ENCODE results near the gene OR7A10. TPM values are rescaled to one million over a fixed set of nuclear protein-coding genes. Genes with fewer than 3 reads are reported as not detected.
A peak's percentile ranks its signal among the peaks of the same experiment; 100 is the strongest.

The OR7A10 gene
- polyA plus RNA-seq (2012; ENCODE audit: insufficient read depth, insufficient read length) = not detected

DNA sequence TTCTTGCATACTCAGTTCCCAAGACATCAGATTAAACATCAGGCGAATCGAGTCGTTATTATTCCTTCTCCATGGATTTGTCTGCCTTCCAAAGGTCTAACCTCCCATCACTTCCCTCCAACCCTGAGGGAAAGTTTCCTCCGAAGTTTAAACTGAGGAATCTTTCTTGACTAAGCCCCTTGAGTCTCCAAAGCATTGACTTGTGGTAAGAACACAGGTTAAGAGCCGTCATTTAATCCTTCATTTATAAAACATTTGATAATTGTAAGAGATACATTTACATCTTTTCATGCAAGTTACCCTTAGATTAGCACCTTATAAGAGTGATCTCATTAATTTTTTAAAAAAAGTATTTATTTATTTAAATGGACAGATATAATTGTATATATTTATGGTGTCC lies at the start of gene OR7A10:
Gene OR7A10 (minus strand): TSS at position 101 of the 400 bp plus-strand sequence. CDS start 7,045 bp downstream, outside the sequence.
- H3K4me3 ChIP-seq (ENCODE audit: low read length) = no peak within 1 kb of the TSS
- no peak for DNase-seq (ENCODE audit: low read depth, low spot score)

DNA sequence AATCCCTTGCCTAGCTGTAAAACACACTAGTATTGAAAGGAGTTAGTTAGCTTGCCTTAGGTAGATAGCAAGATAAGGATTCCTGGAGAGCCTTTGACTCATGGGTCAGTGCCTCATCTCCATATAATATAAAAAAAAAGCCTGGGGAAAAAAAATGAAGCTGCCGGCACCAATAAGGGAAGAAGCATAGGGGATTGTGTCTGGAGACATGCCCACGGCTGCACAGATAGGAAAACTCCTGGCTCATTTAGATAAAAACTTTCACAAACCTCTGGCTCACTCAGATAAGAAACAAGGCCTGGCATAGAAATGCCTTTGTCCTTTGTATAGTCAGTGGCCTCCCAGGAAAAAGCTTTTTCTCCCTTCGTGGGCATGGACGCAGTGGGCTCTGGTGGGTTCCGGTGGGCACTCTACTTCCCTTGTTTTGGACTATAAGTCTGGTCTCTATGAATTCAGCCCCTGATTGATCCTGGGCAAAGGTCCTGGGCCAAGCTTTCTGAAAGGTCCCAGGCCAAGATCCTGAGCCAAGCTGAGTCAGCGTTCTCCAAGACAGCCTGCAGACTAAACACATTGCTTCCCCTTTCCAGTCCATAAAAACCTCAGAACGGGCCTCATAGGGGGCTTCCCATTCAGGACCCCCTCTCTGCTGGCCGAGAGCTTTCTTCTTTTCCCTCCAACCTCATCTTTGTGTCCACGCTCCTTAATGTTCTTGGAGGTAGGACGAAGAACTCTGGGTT lies 42.1 kb upstream of the OR7A10 start:
- no peak for DNase-seq (ENCODE audit: low read depth, low spot score)
- no peak overlapping the region for H3K4me3 ChIP-seq (ENCODE audit: low read length)

DNA sequence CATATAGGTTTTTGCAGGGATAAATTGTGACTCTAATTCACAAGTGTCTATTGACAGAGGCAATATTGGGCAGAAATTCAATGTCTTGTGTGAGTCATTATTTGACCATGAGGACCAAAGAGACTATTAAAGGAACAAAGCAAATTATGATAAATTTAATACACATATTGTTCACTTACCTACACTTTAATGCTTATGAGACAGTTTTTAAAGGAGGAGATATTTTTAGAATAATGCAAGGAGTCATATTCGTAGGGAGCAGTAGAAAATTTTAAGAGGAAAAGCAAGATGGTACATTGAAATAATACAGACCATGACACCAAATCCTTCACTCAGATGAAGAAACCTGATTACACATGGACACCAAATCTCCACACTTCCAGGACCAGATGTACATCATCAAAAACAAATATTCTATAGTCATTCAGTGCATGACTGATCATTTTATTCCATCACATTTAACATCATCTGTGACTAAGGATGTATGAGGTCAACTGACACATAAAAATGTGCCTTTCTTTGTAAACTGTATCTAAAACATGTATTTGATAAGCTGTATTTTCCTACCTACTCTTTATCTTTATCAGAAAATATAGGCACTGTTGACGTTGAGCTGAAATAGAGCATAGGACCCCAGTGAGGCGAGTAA lies 41.4 kb upstream of the OR7A10 start:
- no peak for DNase-seq (ENCODE audit: low read depth, low spot score)
- no peak overlapping the region for H3K4me3 ChIP-seq (ENCODE audit: low read length)

DNA sequence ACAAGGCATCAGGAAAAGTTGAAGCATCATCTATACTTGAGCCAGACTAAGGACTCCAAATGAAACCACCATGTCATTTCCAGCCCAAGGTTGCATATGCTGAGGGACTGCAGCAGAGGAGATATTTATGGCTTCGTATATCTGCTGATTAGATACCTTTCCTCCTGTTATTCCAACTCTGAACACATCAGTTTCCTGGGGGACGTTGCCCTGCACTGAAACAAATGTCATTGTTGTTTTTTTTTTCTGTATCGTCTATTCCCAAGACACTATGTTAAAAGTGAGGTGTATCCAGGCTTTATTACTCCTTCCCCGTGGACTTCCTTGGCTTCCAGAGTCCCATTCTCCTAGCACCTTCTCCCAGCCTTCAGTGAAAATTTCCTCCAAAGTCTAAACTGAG lies 37.3 kb upstream of the OR7A10 start, which contains the start of gene OR7A17:
Gene OR7A17 (minus strand): TSS at position 101 of the 400 bp plus-strand sequence. CDS start 4,777 bp downstream, outside the sequence.
- H3K4me3 ChIP-seq (ENCODE audit: low read length) = no peak within 1 kb of the TSS

DNA sequence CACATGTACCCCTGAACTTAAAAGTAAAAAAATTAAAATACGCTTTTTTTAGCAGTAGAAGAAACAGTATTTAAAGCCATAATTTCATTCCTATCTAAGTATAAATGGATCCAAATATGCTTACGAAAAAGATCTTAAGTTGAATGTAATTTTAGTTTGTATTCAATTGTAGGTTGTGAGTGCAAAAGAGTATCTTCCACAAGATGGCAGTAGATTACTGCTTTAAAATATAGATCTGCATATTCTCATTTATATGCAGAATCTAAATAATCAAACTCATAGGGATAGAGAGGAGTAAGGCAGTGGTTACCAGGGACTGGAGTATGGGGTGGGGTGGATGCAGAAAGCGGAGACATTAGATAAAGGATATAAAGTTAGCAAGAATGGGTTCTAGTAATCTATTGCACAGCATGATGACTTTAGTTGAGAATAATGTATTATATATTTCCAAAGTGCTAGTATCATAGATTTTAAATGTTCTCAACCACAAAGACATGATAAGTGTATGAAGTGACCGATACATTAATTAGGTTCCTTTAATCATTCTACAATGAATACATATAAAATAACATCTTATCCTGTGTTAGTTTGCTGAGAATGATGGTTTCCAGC lies 23.0 kb upstream of the OR7A10 start:
- DNase-seq (ENCODE audit: low read depth, low spot score) = peak; percentile 20
- no peak overlapping the region for H3K4me3 ChIP-seq (ENCODE audit: low read length)

More for the DNA sequence above, 37.3 kb upstream of the OR7A10 start, which contains the start of gene OR7A17:
- no peak for DNase-seq (ENCODE audit: low read depth, low spot score)

DNA sequence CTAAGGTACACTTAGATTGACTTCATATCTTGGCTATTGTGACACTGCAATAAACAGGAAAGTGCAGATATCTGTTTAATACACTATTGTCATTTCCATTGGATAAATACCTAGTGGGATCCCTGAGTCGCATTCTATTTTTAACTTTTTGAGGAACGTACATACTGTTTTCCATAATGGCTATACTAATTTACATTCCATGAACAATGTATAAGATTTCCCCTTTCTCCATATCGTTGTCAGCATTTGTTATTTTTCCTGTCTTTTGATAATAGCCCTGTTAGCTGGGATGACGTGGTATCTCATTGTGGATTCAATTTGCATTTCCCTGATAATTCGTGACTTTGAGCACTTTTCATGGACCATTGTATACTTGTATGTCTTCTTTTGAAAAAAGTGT lies 19.8 kb upstream of the OR7A10 start:
- H3K4me3 ChIP-seq (ENCODE audit: low read length) = no peak overlapping the region
- DNase-seq (ENCODE audit: low read depth, low spot score) = no peak

DNA sequence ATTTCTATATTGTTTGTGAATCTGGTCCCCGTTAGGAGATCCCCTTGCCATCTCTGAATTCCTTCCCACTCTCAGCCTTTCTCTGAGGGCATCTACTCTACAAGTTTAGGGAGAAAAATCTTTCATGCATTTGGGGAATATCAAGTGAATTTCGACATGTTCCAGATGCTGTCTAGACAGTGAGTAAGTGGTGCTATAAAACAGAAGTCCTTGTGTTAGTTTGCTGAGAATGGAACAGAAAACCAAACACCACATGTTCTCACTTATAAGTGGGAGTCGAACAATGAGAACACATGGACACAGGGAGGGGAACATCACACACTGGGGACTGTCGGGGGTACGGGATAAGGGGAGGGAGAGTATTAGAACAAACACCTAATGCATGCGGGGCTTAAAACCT lies 5.1 kb downstream of the OR7A10 start:
- H3K4me3 ChIP-seq (ENCODE audit: low read length) = no peak overlapping the region
- no peak for DNase-seq (ENCODE audit: low read depth, low spot score)

DNA sequence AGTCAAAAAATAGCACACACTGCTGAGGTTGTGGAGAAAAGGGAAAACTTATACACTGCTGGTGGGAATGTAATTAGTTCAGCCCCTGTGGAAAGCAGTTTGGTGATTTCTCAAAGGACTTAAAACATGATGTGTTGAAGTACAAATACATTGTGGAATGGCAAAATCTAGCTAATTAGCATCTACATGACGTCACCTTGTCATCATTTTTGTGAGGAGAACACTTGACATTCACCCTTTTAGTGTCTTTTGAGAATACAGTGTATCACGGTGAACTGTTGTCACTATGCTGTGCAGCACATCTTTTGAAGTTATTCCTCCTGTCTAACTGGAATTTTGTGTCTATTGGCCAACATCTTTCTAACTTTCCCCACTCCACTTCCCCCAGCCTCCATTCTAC lies 5.6 kb downstream of the OR7A10 start:
- no peak overlapping the region for H3K4me3 ChIP-seq (ENCODE audit: low read length)
- DNase-seq (ENCODE audit: low read depth, low spot score) = no peak

DNA sequence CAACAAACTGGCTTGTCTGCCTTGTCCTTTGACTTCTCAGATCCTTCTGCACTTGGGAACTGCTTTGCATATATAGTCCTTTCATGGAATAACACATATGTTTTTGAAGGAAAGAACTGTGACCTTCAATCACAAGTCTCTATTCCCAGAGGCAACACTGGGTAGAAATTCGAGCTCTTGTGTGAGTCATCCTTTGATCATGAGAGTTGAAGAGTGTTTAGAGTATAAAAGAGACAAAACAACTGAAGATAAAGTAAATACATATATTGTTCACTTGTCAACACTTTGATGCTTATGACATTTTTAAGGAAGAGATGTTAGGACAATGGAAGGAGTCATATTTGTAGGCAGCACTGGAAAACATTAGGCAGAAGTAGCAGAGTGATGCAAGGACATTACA lies 8.5 kb downstream of the OR7A10 start:
- H3K4me3 ChIP-seq (ENCODE audit: low read length) = no peak overlapping the region
- no peak for DNase-seq (ENCODE audit: low read depth, low spot score)

DNA sequence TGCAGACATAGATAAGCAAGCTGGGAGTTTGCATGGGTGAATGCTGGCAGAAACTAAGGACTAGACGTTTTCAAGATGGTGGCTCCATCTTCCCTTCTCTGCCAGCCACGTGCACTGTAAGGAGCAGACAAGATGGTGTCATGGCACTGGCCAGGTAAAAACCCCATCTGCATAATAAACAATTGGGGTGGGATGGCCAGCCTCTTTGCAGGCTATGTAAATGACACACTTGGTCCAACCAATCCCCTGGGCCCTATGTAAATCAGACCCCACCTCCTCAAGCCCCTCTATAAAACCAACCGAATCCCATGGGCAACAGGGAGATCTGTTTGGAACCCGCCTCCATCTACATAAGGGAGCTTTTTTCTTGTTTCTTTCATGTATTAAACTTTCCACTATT lies 11.3 kb downstream of the OR7A10 start:
- H3K4me3 ChIP-seq (ENCODE audit: low read length) = no peak overlapping the region
- DNase-seq (ENCODE audit: low read depth, low spot score) = no peak

DNA sequence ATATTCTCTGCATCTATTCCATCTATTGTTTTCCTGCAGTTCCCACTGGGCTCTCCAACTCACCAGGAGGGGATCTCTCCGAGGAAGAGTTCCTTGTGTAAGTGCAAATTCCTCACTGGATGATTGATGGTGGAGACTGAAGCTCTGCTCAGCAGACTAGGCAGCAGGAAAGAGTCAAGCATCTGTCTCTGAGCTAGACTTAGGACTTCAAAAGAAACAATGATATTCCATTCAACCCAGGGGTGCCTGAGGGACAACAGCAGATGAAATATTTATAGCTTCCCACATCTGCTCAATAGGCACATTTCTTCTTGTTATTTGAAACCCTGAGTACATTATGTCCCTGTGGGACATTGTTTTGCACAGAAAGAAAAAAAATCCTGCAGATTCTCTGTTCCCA lies 13.7 kb downstream of the OR7A10 start, which contains the start of the genes OR7A5 and OR7C1:
Gene OR7A5 (minus strand): TSS at position 175 of the 400 bp plus-strand sequence. CDS start 6,944 bp downstream, outside the sequence.
Gene OR7C1 (minus strand): TSS at position 175 of the 400 bp plus-strand sequence. CDS start 35,049 bp downstream, outside the sequence.
- DNase-seq (ENCODE audit: low read depth, low spot score) = no peak
- no peak within 1 kb of the TSS for H3K4me3 ChIP-seq (ENCODE audit: low read length)

DNA sequence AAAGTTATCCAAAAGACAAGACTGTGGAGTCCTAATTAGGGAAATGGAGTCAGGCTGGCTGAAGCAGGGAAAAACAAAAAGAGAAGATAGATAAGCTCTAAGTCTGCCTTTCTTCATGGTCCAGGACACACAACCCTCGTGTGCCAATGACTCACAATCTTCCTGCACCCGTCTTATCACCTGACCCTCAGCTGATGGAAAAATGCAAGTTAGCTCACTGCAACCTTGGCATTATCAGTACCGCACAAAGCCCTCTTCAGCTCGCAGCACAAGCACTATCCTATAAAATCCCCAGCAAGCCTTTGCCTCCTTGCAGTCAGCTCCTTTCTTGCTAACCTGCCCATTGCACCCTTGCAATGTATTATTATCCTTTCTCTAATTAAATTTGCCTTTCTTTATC lies 18.0 kb downstream of the OR7A10 start:
- no peak overlapping the region for H3K4me3 ChIP-seq (ENCODE audit: low read length)
- no peak for DNase-seq (ENCODE audit: low read depth, low spot score)

DNA sequence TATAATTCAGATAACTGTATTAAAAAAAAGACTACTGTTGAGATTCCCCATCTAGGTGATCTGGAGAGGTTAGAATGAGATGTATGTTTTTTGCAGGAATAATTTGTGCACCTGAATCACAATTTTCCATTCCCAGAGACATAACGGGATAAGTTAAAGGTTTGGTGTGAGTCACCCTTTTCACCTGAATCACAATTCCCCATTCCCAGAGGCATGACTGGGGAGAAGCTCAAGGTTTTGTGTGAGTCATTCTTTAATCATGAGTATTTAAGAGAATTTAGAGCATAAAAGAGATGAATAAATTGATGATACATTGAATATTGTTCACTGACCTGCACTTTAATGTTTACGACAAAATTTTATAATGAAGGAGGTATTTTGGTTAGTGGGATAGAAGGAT lies 22.7 kb downstream of the OR7A10 start:
- no peak for DNase-seq (ENCODE audit: low read depth, low spot score)

DNA sequence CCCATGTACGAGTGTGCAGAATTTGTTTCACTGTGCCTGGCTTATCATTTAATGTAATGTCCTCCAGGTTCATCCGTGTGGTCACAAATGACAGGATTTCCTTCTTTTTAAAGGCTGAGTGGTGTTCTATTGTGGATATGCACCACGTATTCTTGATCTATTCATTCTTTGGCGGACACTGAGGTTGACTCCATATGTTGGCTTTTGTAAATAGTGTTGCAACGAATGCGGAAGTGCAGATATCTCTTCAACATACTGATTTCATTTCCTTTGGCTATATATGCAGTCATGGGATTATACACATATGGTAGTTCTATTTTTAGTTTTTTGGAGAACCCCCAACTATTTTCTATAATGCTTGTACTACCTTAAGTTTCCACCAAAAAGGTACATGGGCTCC lies 26.8 kb downstream of the OR7A10 start:
- no peak for DNase-seq (ENCODE audit: low read depth, low spot score)
- H3K4me3 ChIP-seq (ENCODE audit: low read length) = no peak overlapping the region

More for the DNA sequence above, 22.7 kb downstream of the OR7A10 start:
- no peak overlapping the region for H3K4me3 ChIP-seq (ENCODE audit: low read length)

DNA sequence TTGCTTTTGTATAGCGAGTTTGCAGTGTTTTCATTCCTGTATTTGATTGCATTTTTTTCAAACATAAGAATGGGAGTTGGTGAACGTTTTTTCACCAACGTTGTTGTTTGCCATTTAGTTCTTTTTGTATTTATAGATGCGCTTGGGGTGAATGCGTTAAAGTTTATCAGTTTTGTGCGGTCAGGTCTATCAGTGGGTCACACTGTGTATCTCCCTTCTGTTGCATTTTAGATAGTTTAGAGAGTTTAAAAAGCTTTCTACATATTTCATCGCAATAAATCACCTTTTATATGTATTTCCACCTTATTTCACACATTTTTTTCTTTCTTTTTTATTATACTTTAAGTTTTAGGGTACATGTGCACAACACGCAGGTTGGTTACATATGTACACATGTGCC lies 30.1 kb downstream of the OR7A10 start:
- no peak overlapping the region for H3K4me3 ChIP-seq (ENCODE audit: low read length)
- no peak for DNase-seq (ENCODE audit: low read depth, low spot score)

DNA sequence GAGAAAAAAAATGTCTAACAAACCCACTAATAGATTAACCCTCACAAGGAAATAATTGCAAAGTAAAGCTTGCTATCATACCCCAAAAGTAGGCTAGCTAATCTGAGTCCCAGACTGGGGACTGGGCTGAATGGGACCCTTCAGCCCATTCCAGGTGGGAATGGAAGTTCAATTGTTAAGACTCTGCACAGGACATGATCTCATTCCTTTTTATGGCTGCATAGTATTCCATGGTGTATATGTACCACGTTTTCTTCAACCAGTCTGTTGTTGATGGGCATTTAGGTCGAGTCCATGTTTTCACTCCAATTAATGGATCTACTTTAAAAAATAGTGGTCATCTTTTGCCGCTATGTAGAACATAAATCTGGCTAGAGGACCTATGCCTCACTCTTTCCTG lies 31.7 kb downstream of the OR7A10 start:
- no peak overlapping the region for H3K4me3 ChIP-seq (ENCODE audit: low read length)
- DNase-seq (ENCODE audit: low read depth, low spot score) = no peak

DNA sequence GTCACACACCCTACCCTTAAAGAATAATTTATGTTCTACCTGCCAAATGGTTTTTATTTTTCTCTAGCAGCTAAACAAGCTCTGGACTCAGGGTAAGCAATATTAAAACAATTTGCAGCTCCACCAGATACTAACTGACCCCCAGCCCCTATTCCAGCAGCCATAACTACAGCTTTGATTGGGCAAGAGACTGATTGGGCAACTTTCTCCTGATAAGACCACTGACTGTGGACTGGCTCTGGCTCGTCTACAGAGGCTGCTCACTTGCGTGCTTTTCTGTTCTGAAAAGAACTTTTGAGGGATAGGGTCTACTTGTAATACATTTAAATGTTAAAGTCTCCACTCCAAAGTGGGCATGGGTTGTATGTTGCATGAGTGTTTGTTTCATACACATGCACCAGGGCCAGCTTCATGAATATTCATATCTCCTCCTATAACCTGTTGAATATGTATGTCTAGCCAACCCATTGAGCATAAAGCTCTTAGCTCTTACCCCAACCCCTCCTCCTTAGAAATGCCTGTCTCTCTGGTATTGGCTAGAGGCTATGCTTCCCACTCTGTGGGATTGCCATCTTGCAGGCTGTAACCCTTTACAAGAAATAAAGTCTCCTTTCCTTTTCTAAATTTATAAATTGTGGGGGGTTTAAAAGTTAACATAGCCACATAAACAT lies 33.6 kb downstream of the OR7A10 start:
- DNase-seq (ENCODE audit: low read depth, low spot score) = no peak
- H3K4me3 ChIP-seq (ENCODE audit: low read length) = no peak overlapping the region

DNA sequence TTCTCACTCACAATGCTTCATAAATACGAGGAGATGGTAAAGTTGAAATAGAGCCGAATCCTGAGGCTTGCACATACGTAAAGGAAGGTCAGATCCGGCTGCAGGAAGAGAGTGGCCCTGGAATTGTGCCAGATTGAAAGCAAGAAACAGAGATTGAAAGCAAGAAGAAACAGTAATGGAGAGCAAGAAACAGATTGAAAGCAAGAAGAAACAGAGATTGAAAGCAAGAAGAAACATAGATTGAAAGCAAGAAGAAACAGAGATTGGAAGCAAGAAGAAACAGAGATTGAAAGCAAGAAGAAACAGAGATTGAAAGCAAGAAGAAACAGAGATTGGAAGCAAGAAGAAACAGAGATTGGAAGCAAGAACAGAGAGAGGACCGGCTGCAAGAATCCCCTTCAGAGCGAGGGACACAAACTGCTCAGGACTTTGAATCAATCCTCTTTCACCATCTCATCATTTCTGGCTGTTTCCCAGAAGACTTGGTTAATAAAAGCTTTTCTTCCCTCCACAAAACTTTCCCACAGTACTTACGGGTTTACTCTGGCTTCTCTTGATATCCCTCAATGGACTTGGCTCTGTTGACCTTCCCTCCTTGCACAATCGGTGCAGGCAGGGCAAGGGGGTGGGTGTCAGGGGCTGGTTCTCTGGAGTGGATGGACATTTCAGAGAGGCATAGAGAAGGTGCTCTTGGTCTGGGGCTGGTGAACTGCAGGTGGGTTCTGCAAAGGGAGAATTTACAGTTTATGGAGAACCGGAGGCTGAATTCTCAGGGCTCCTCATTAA lies 39.3 kb downstream of the OR7A10 start:
- H3K4me3 ChIP-seq (ENCODE audit: low read length) = no peak overlapping the region
- no peak for DNase-seq (ENCODE audit: low read depth, low spot score)

DNA sequence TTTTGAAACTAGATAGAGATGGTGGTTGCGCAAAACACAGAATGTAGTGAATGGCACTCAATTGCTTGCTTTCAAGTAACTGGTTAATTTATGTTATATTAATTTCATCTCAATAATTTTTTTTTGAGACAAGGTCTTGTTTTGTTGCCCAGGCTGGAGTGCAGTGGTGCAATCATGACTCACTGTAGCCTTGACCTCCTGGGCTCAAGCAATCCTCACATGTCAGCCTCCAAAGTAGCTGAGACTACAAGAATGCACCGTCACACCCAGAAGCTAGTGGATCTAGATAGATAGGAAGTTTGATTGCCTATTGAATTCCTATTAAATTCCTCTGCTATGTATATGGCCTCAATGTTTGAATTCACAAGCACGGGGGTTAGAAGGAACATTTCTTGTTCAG lies 44.0 kb downstream of the OR7A10 start:
- no peak for DNase-seq (ENCODE audit: low read depth, low spot score)
- H3K4me3 ChIP-seq (ENCODE audit: low read length) = no peak overlapping the region

All from Jurkat, Clone E6-1 (cell line).